Measurements from ENCODE around the gene PCDHA8. TPM values are rescaled to one million over a fixed set of nuclear protein-coding genes. Genes with fewer than 3 reads are reported as not detected.
A peak's percentile ranks its signal among the peaks of the same experiment; 100 is the strongest.

The PCDHA8 gene
- total and polyA plus RNA-seq, 2 of the 13 experiments (the other 11 are each of a cell fraction or from before 2014, with no cell fraction given): 0.03 to 0.11 TPM

GRCh38 chr5:140869555-140869886 lies 28.5 kb downstream of the PCDHA8 start:
- Histone ChIP-seq H3K27me3 (ENCODE audit: control insufficient read depth in 1 of 2, insufficient read depth in 2 of 2, low read length in 2 of 2) (no peaks in the 10 kb centered on the region), H3K9me3 (ENCODE audit: low read length) (no peaks in the 10 kb centered on the region), H3K36me3 (replicated peaks in 1 of 2; ENCODE audit: control insufficient read depth in 1 of 2, insufficient read depth in 2 of 2, low read length in 2 of 2) (no peaks in the 10 kb centered on the region), H2AFZ (ENCODE audit: low read length) (no peak overlapping the region), H3K4me2 (ENCODE audit: low read depth, low read length) (no peak overlapping the region), H3K4me1 (ENCODE audit: insufficient read depth, low read length) (no peaks in the 10 kb centered on the region), H3K4me3 (replicated peaks in 1 of 3; ENCODE audit: insufficient read depth in 1 of 3, low read depth in 2 of 3, low read length in 3 of 3) (0 out of 6 replicates have a peak overlapping the region, but pooled peaks of 1 of the 3 experiments have one; percentile 28), H3K79me2 (ENCODE audit: insufficient read depth, low read length) (no peaks in the 10 kb centered on the region), H4K20me1 (ENCODE audit: insufficient read depth, low read length) (no peaks in the 10 kb centered on the region), H3K27ac (ENCODE audit: extremely low read length, insufficient read depth, low read length) (no peak overlapping the region), H3K9ac (ENCODE audit: insufficient read depth, low read depth, low read length) (no peak overlapping the region)
- no TSS peak for BruUV-seq (replicated peaks)
- ChIA-PET CTCF (ENCODE audit: low intra/inter-chr PET ratio, low total read pairs) (interaction anchor here (2.6 kb wide), 1 partner anchor 171 kb away, joined by 34 read pairs; no protein-coding TSS in a partner anchor), POLR2A (no interaction called here)
- FAIRE-seq (no peak), DNase-seq (ENCODE audit: low spot score) (no peak), ATAC-seq (no peak)
- intact Hi-C loops (cut with micrococcal nuclease; ENCODE audit: unreplicated experiment) (loop anchor here (2.0 kb wide), 1 partner anchor 29 kb away; the partner anchor contains the start of gene PCDHA8), in situ Hi-C loops (cut with HindIII; ENCODE audit: extremely low pct_ligation_motif_present, low pct_unique_long_range_greater_than_20kb) (loop anchor here (5.0 kb wide), 1 partner anchor 173 kb away; no protein-coding TSS in a partner anchor)
- WGBS (ENCODE audit: low lambda C conversion rate): 68% methylated on average over 5 of the region's 5 CpGs
- no peak for TF ChIP-seq ATF6 (CRISPR knock-in tag; conservative IDR thresholded peaks at IDR 0.05)
- no peak for TF ChIP-seq ZBTB10 (CRISPR knock-in tag; IDR thresholded peaks at IDR 0.05; ENCODE audit: borderline replicate concordance)
- no peak for TF ChIP-seq ZBED4 (CRISPR knock-in tag; IDR thresholded peaks at IDR 0.05; ENCODE audit: borderline replicate concordance)
- TF ChIP-seq TEAD3 (CRISPR knock-in tag; optimal IDR thresholded peaks at IDR 0.05; ENCODE audit: borderline replicate concordance): peak; percentile 21
- TF ChIP-seq ZNF367 (CRISPR knock-in tag; IDR thresholded peaks at IDR 0.05; ENCODE audit: borderline replicate concordance): no peak
- TF ChIP-seq MTF2 (CRISPR knock-in tag; IDR thresholded peaks at IDR 0.05; ENCODE audit: borderline replicate concordance): no peak
- TF ChIP-seq IRF1 (CRISPR knock-in tag; IDR thresholded peaks at IDR 0.05; ENCODE audit: low read depth): no peak
- no peak for TF ChIP-seq GRHL1 (CRISPR knock-in tag; conservative IDR thresholded peaks at IDR 0.05)
- no peak for TF ChIP-seq ZNF567 (CRISPR knock-in tag; IDR thresholded peaks at IDR 0.05; ENCODE audit: borderline replicate concordance)
- no peak for TF ChIP-seq MYPOP (CRISPR knock-in tag; IDR thresholded peaks at IDR 0.05)
- 0 out of 2 replicates have a peak, but pooled peaks have one; percentile 31 for TF ChIP-seq MIER2 (CRISPR knock-in tag; IDR thresholded peaks at IDR 0.05)

All from HepG2 (cell line).